Thyroid gland (tissue), 4 donors: ENCODE data around the gene LPP.

Experiments
- CTCF ChIP-seq, 6 experiments: fragments of 200-600 bp in 3 of 6; fragments of 450-650 bp in 3 of 6; sonication (generic) in 3 of 6; IDR thresholded peaks; one replicate each; pipeline ENCODE4 v1.5.1; 2016 to 2019; ENCODE audit warnings: antibody characterized with exemption in 6 of 6, mild to moderate bottlenecking in 2 of 6, inconsistent platforms in 1 of 6, moderate library complexity in 1 of 6
- POLR2A ChIP-seq, 2 donors: fragments of 450-650 bp; IDR thresholded peaks; one replicate each; pipeline ENCODE4 v1.6.1; 2017; ENCODE audit warnings: antibody characterized with exemption in 2 of 2, mild to moderate bottlenecking in 2 of 2, moderate library complexity in 1 of 2

DNA sequence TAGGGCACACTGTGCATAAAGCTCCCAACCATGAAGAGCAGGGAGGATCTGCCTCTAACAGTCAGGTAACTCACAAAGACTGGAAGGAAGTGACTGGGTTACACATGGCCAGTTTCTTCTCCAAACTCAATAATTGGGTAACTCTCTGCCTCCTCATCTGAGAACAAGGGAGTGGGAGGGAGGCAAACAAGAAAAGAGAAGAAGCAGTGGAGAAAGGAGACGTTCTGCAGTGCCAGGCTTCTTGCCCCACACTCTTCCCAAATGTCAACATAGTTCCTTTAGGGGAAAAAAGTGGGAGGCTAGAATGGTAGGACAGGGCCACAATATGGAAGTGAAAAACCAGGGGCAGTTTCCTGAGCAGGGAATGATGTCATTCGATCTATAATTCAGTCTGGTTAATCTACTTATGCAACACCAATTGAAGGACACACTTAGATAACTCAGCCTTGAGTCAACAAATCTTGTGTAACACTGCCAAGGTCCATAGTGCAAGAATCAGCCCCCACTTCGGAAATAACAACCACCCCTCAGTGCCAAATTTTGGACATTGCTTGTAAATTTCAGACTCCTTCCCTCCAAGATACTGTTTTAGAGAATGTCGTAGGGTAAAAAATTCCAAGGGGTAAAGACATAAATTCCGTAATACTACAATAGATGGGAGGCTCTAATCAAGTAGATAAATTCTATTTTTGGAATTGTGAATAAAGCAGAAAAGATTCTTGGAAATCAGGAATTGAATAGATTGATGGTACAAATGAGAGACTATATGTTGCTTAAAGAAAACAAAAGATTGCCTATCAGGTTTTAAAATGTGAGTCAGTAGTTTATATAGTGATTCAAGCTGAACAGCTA lies 143.0 kb downstream of the LPP start:
- TF ChIP-seq CTCF (IDR thresholded peaks at IDR 0.05) (no peak), POLR2A (IDR thresholded peaks at IDR 0.05) (no peak)
